Neural cell (in vitro differentiated cells): ENCODE results near the gene NPHP4. TPM values are rescaled to one million over a fixed set of nuclear protein-coding genes. Genes with fewer than 3 reads are reported as not detected.

Source experiments
- H2AFZ ChIP-seq: fragments of 200-600, 300-800 bp; sonication (generic), shearing (Covaris generic); 2 replicates; pipeline ENCODE4 v1.6.0; 2014; ENCODE audit warnings: low read depth, mild to moderate bottlenecking, antibody characterized with exemption, low read length, moderate library complexity
- H3F3A ChIP-seq: fragments of 200-600 bp; shearing (Covaris generic); 2 replicates; pipeline ENCODE4 v1.6.1; 2016; ENCODE audit warnings: mild to moderate bottlenecking, moderate library complexity, mixed read lengths, antibody characterized with exemption, low read length; ENCODE audit not compliant: insufficient read depth, poor library complexity, severe bottlenecking
- H3K27ac ChIP-seq: fragments of 200-600, 300-800 bp; sonication (generic), shearing (Covaris generic); 2 replicates; pipeline ENCODE4 v1.5.1; 2014; ENCODE audit warnings: mild to moderate bottlenecking, low read length, moderate library complexity
- H3K27me3 ChIP-seq: fragments of 300-800, 200-600 bp; sonication (generic), shearing (Covaris generic); 2 replicates; pipeline ENCODE4 v1.6.0; 2014; ENCODE audit warnings: mild to moderate bottlenecking, low read depth, low read length, moderate library complexity; ENCODE audit not compliant: insufficient read depth
- H3K36me3 ChIP-seq: fragments of 300-800, 200-600 bp; sonication (generic), shearing (Covaris generic); 2 replicates; pipeline ENCODE4 v1.5.1; 2014; ENCODE audit warnings: mild to moderate bottlenecking, antibody characterized with exemption, low read length, moderate library complexity; ENCODE audit not compliant: insufficient read depth
- H3K4me2 ChIP-seq: fragments of 300-800, 200-600 bp; sonication (generic), shearing (Covaris generic); 2 replicates; pipeline ENCODE4 v1.6.0; 2014; ENCODE audit warnings: mild to moderate bottlenecking, low read length
- H3K4me3 ChIP-seq: fragments of 300-800, 200-600 bp; sonication (generic), shearing (Covaris generic); 2 replicates; pipeline ENCODE4 v1.5.1; 2014; ENCODE audit warnings: mild to moderate bottlenecking, low read length, moderate library complexity
- H3K79me2 ChIP-seq: fragments of 200-600 bp; shearing (Covaris generic); replicated peaks from 2 replicates; pipeline ENCODE4 v1.6.0; 2014; ENCODE audit warnings: mild to moderate bottlenecking, low read length, moderate library complexity; ENCODE audit not compliant: insufficient read depth
- H3K9ac ChIP-seq: fragments of 300-800, 200-600 bp; sonication (generic), shearing (Covaris generic); 2 replicates; pipeline ENCODE4 v1.6.1; 2016; ENCODE audit warnings: mild to moderate bottlenecking, low read length, mixed read lengths
- H3K9me2 ChIP-seq: fragments of 200-600 bp; shearing (Covaris generic); 2 replicates; pipeline ENCODE4 v1.6.1; 2016; ENCODE audit warnings: mild to moderate bottlenecking, low read length, mixed read lengths; ENCODE audit not compliant: insufficient read depth
- H3K9me3 ChIP-seq: fragments of 200-600, 300-800 bp; sonication (generic), shearing (Covaris generic); 2 replicates; pipeline ENCODE4 v1.6.1; 2016; ENCODE audit warnings: mild to moderate bottlenecking, mixed run types, low read length, moderate library complexity, mixed read lengths
- H4K20me1 ChIP-seq: fragments of 200-600 bp; shearing (Covaris generic); 2 replicates; pipeline ENCODE4 v1.6.1; 2016; ENCODE audit warnings: mild to moderate bottlenecking, mixed run types; ENCODE audit not compliant: insufficient read depth
- CTCF ChIP-seq: fragments of 450-650 bp; IDR thresholded peaks from 2 replicates; pipeline ENCODE4 v1.5.1; 2014; ENCODE audit warnings: antibody characterized with exemption, mild to moderate bottlenecking, moderate library complexity; ENCODE audit not compliant: poor library complexity, severe bottlenecking
- EP300 ChIP-seq: fragments of 450-650 bp; conservative IDR thresholded peaks from 2 replicates; pipeline ENCODE4 v1.6.1; 2014; ENCODE audit warnings: antibody characterized with exemption, mild to moderate bottlenecking, moderate library complexity; ENCODE audit not compliant: poor library complexity, severe bottlenecking
- EZH2 ChIP-seq: fragments of 200-600, 300-800 bp; shearing (Covaris generic), sonication (generic); IDR thresholded peaks from 2 replicates; pipeline ENCODE4 v1.6.1; 2014; ENCODE audit warnings: antibody characterized with exemption, low read length, borderline replicate concordance, mild to moderate bottlenecking; ENCODE audit not compliant: insufficient read depth, poor library complexity, severe bottlenecking
- MXI1 ChIP-seq: fragments of 450-650 bp; conservative IDR thresholded peaks from 2 replicates; pipeline ENCODE4 v1.6.1; 2014; ENCODE audit warnings: antibody characterized with exemption, mild to moderate bottlenecking; ENCODE audit not compliant: poor library complexity, severe bottlenecking
- POLR2AphosphoS5 ChIP-seq: IDR thresholded peaks from 2 replicates; pipeline ENCODE4 v1.6.1; 2012
- RAD21 ChIP-seq: fragments of 450-650 bp; conservative IDR thresholded peaks from 2 replicates; pipeline ENCODE4 v1.6.1; 2014; ENCODE audit warnings: antibody characterized with exemption, mild to moderate bottlenecking, moderate library complexity
- REST ChIP-seq: IDR thresholded peaks from 2 replicates; pipeline ENCODE4 v1.6.1; 2012; ENCODE audit warnings: borderline replicate concordance
- SMC3 ChIP-seq: fragments of 450-650 bp; conservative IDR thresholded peaks from 2 replicates; pipeline ENCODE4 v1.6.1; 2014; ENCODE audit warnings: antibody characterized with exemption, mild to moderate bottlenecking, moderate library complexity; ENCODE audit not compliant: poor library complexity
- TAF1 ChIP-seq: IDR thresholded peaks from 2 replicates; pipeline ENCODE4 v1.6.1; 2012; ENCODE audit warnings: low read depth
- polyA plus RNA-seq: library from polyadenylated mRNA; depleted of rRNA; stranded (reverse); fragments of >200 nt; gene quantifications from 2 replicates; pipeline ENCODE4 v1.2.3, GENCODE V29; 2014

The NPHP4 gene
- polyA plus RNA-seq, 1 donor from 2014 or later, result 17.1 TPM

GRCh38 chr1:5845376-5845775 is 146.8 kb downstream of the NPHP4 start:
- Histone ChIP-seq H3K9me2 (no peaks in the 10 kb centered on the region), H3F3A (no peaks in the 10 kb centered on the region), H3K4me3 (no peak overlapping the region), H3K9me3 (no peaks in the 10 kb centered on the region), H4K20me1 (no peaks in the 10 kb centered on the region), H3K36me3 (no peaks in the 10 kb centered on the region), H3K79me2 (no peaks in the 10 kb centered on the region), H3K4me2 (no peak overlapping the region), H3K9ac (no peak overlapping the region), H3K27me3 (no peaks in the 10 kb centered on the region), H3K27ac (no peak overlapping the region), H2AFZ (no peak overlapping the region)
- no peak for TF ChIP-seq POLR2AphosphoS5
- TF ChIP-seq RAD21, result no peak
- no peak for TF ChIP-seq SMC3
- no peak for TF ChIP-seq EP300
- TF ChIP-seq CTCF, result no peak
- no peak for TF ChIP-seq EZH2
- no peak for TF ChIP-seq REST
- TF ChIP-seq MXI1, result no peak
- no peak for TF ChIP-seq TAF1

GRCh38 chr1:5844442-5844841 is 147.8 kb downstream of the NPHP4 start:
- H2AFZ ChIP-seq, result no peak overlapping the region
- H3K27ac ChIP-seq, result no peak overlapping the region
- H3K4me3 ChIP-seq, result no peak overlapping the region
- no peak overlapping the region for H3K4me2 ChIP-seq
- H3K9me2 ChIP-seq, result no peaks in the 10 kb centered on the region
- no peak for TF ChIP-seq SMC3
- TF ChIP-seq RAD21, result no peak
- no peak for TF ChIP-seq MXI1
- no peak for TF ChIP-seq POLR2AphosphoS5
- TF ChIP-seq EP300, result no peak
- no peak for TF ChIP-seq EZH2
- no peak for TF ChIP-seq REST
- no peak for TF ChIP-seq CTCF
- no peak for TF ChIP-seq TAF1
- no peaks in the 10 kb centered on the region for H3K79me2 ChIP-seq
- no peaks in the 10 kb centered on the region for H3K27me3 ChIP-seq
- no peak overlapping the region for H3K9ac ChIP-seq
- H3F3A ChIP-seq, result no peaks in the 10 kb centered on the region
- H4K20me1 ChIP-seq, result no peaks in the 10 kb centered on the region
- no peaks in the 10 kb centered on the region for H3K9me3 ChIP-seq
- no peaks in the 10 kb centered on the region for H3K36me3 ChIP-seq
